IMR-90 (cell line): ENCODE measurements around the gene ASB9. TPM values are rescaled to one million over a fixed set of nuclear protein-coding genes. Genes with fewer than 3 reads are reported as not detected.

Experiments
- ATAC-seq: fragments of 200-7000 bp; cut with Tn5 transposase; 2 replicates; pipeline ENCODE4 v1.9.1; 2020; ENCODE audit warnings: low read depth, mild to moderate bottlenecking, moderate library complexity
- BruUV-seq: library from RNA; stranded (reverse); fragments of 400-500 nt; replicated peaks from 2 replicates; lab custom pipeline; 2021; lab: Mats Ljungman, UMichigan
- CTCF ChIA-PET: fragments of 300-600 bp; formaldehyde crosslinking; extraction: SDS; loops from one replicate; lab custom pipeline; 2021; ENCODE audit warnings: antibody characterized with exemption; lab: Yijun Ruan, JAX
- POLR2A ChIA-PET: fragments of 300-600 bp; sonication (Branson Sonifier 250); formaldehyde crosslinking; loops from one replicate; lab custom pipeline; 2022; ENCODE audit warnings: antibody characterized with exemption; ENCODE audit not compliant: unreplicated experiment; lab: Charles Lee
- DNase-seq: peaks from one replicate; pipeline ENCODE4 v3.0.0; 2013
- H2AFZ ChIP-seq: replicated peaks from 2 replicates; pipeline ENCODE3; 2013; ENCODE audit warnings: low read length, mild to moderate bottlenecking; ENCODE audit not compliant: poor library complexity
- H2AK5ac ChIP-seq: 2 replicates; pipeline ENCODE4 v1.6.1; 2013; ENCODE audit warnings: low read depth, low read length, inconsistent platforms
- H2AK9ac ChIP-seq: replicated peaks from 2 replicates; pipeline ENCODE3; 2013; ENCODE audit warnings: mild to moderate bottlenecking, low read depth, low read length, moderate library complexity; ENCODE audit not compliant: poor library complexity
- H2BK120ac ChIP-seq: 2 replicates; pipeline ENCODE4 v1.6.1; 2013; ENCODE audit warnings: low read depth, low read length, inconsistent platforms
- H2BK15ac ChIP-seq: 3 replicates; pipeline ENCODE4 v1.6.1; 2013; ENCODE audit warnings: low read depth, low read length, inconsistent platforms
- H2BK20ac ChIP-seq: 2 replicates; pipeline ENCODE4 v1.6.1; 2013; ENCODE audit warnings: low read depth, mild to moderate bottlenecking, inconsistent platforms, low read length, moderate library complexity
- H2BK5ac ChIP-seq: 2 replicates; pipeline ENCODE4 v1.6.1; 2013; ENCODE audit warnings: mild to moderate bottlenecking, low read depth, low read length, inconsistent platforms; ENCODE audit not compliant: poor library complexity, severe bottlenecking
- H3K14ac ChIP-seq: replicated peaks from 2 replicates; pipeline ENCODE4 v1.6.1; 2013; ENCODE audit warnings: low read depth, low read length, inconsistent platforms
- H3K18ac ChIP-seq: 2 replicates; pipeline ENCODE4 v1.6.1; 2013; ENCODE audit warnings: low read depth, low read length, control low read depth
- H3K23ac ChIP-seq: 2 replicates; pipeline ENCODE4 v1.6.1; 2013; ENCODE audit warnings: low read depth, low read length, inconsistent platforms
- H3K27ac ChIP-seq: 2 replicates; pipeline ENCODE4 v1.5.1; 2013; ENCODE audit warnings: mild to moderate bottlenecking, control low read depth, low read length; ENCODE audit not compliant: insufficient read depth
- H3K27me3 ChIP-seq: 2 replicates; pipeline ENCODE4 v1.6.1; 2013; ENCODE audit warnings: low read length; ENCODE audit not compliant: control insufficient read depth, insufficient read depth
- H3K36me3 ChIP-seq: 2 replicates; pipeline ENCODE4 v1.6.1; 2013; ENCODE audit warnings: low read length, mixed read lengths; ENCODE audit not compliant: control insufficient read depth, insufficient read depth
- H3K4ac ChIP-seq: 2 replicates; pipeline ENCODE4 v1.6.1; 2013; ENCODE audit warnings: low read depth, low read length, inconsistent platforms
- H3K4me1 ChIP-seq: 2 replicates; pipeline ENCODE4 v1.6.1; 2013; ENCODE audit warnings: low read length, mixed read lengths; ENCODE audit not compliant: control insufficient read depth, insufficient read depth
- H3K4me2 ChIP-seq: 2 replicates; pipeline ENCODE4 v1.6.1; 2013; ENCODE audit warnings: low read depth, mild to moderate bottlenecking, control low read depth, low read length, moderate library complexity
- H3K4me3 ChIP-seq: 2 replicates; pipeline ENCODE4 v1.5.1; 2013; ENCODE audit warnings: low read depth, mild to moderate bottlenecking, control low read depth, low read length, moderate library complexity; ENCODE audit not compliant: insufficient read depth
- H3K56ac ChIP-seq: 2 replicates; pipeline ENCODE4 v1.6.1; 2013; ENCODE audit warnings: low read length, inconsistent platforms; ENCODE audit not compliant: insufficient read depth; ENCODE audit errors: extremely low read depth
- H3K79me1 ChIP-seq, 2 experiments: 2 replicates each; pipeline ENCODE4 v1.6.1; 2013; ENCODE audit warnings: low read length in 2 of 2, inconsistent platforms in 1 of 2, low read depth in 1 of 2
- H3K9ac ChIP-seq: 2 replicates; pipeline ENCODE4 v1.6.1; 2013; ENCODE audit warnings: low read depth, low read length, control low read depth
- H3K9me1 ChIP-seq: 2 replicates; pipeline ENCODE4 v1.6.1; 2013; ENCODE audit warnings: low read length, inconsistent platforms; ENCODE audit not compliant: insufficient read depth
- H3K9me3 ChIP-seq: 2 replicates; pipeline ENCODE4 v1.6.1; 2013; ENCODE audit warnings: low read length; ENCODE audit not compliant: control insufficient read depth, insufficient read depth
- H4K20me1 ChIP-seq: 2 replicates; pipeline ENCODE4 v1.6.1; 2013; ENCODE audit warnings: low read length, inconsistent platforms; ENCODE audit not compliant: insufficient read depth
- H4K5ac ChIP-seq: 2 replicates; pipeline ENCODE4 v1.6.1; 2013; ENCODE audit warnings: mild to moderate bottlenecking, low read depth, low read length, control low read depth
- H4K8ac ChIP-seq, 2 experiments: 2 replicates each; pipeline ENCODE4 v1.6.1; 2013; ENCODE audit warnings: low read depth in 2 of 2, low read length in 2 of 2, control low read depth in 1 of 2, inconsistent platforms in 1 of 2
- H4K91ac ChIP-seq: 2 replicates; pipeline ENCODE4 v1.6.1; 2013; ENCODE audit warnings: low read depth, low read length, inconsistent platforms; ENCODE audit not compliant: insufficient read depth
- BHLHE40 ChIP-seq: fragments of 150-350 bp; IDR thresholded peaks from 2 replicates; pipeline ENCODE4 v1.6.1; 2016; ENCODE audit warnings: mild to moderate bottlenecking, low read depth, low read length
- CEBPB ChIP-seq: IDR thresholded peaks from 2 replicates; pipeline ENCODE4 v1.6.1; 2012; ENCODE audit warnings: low read depth, low read length, improper control_type of control experiment
- CHD1 ChIP-seq: IDR thresholded peaks from 2 replicates; pipeline ENCODE4 v1.6.1; 2012; ENCODE audit warnings: low read depth, low read length, improper control_type of control experiment
- CTCF ChIP-seq: conservative IDR thresholded peaks from 2 replicates; pipeline ENCODE4 v1.5.1; 2012; ENCODE audit warnings: mild to moderate bottlenecking, low read depth, low read length, improper control_type of control experiment
- ELK1 ChIP-seq: fragments of 150-350 bp; IDR thresholded peaks from 2 replicates; pipeline ENCODE4 v1.6.1; 2016; ENCODE audit warnings: low read depth, mild to moderate bottlenecking, low read length, moderate library complexity, borderline replicate concordance
- FOS ChIP-seq: fragments of 150-350 bp; IDR thresholded peaks from 2 replicates; pipeline ENCODE4 v1.6.1; 2016; ENCODE audit warnings: low read depth, low read length
- MAFK ChIP-seq: IDR thresholded peaks from 2 replicates; pipeline ENCODE4 v1.6.1; 2012; ENCODE audit warnings: low read depth, low read length, improper control_type of control experiment
- MAZ ChIP-seq: IDR thresholded peaks from 2 replicates; pipeline ENCODE4 v1.6.1; 2012; ENCODE audit warnings: low read depth, mild to moderate bottlenecking, low read length, improper control_type of control experiment, moderate library complexity, borderline replicate concordance
- MXI1 ChIP-seq: IDR thresholded peaks from 2 replicates; pipeline ENCODE4 v1.6.1; 2012; ENCODE audit warnings: low read depth, mild to moderate bottlenecking, low read length, moderate library complexity, borderline replicate concordance
- NFE2L2 ChIP-seq: fragments of 150-350 bp; IDR thresholded peaks from 2 replicates; pipeline ENCODE4 v1.6.1; 2016; ENCODE audit warnings: low read depth, mild to moderate bottlenecking, low read length
- POLR2A ChIP-seq: IDR thresholded peaks from 2 replicates; pipeline ENCODE4 v1.6.1; 2012; ENCODE audit warnings: mild to moderate bottlenecking, low read depth, low read length
- RCOR1 ChIP-seq: IDR thresholded peaks from 2 replicates; pipeline ENCODE4 v1.6.1; 2012; ENCODE audit warnings: mild to moderate bottlenecking, low read length, improper control_type of control experiment; ENCODE audit not compliant: insufficient replicate concordance
- RFX5 ChIP-seq: IDR thresholded peaks from 2 replicates; pipeline ENCODE4 v1.8.0; 2012; ENCODE audit warnings: low read depth, mild to moderate bottlenecking, low read length, moderate library complexity
- SMC3 ChIP-seq: fragments of 150-350 bp; IDR thresholded peaks from 2 replicates; pipeline ENCODE4 v1.6.1; 2016; ENCODE audit warnings: low read depth, mild to moderate bottlenecking, antibody characterized with exemption, low read length, moderate library complexity
- USF2 ChIP-seq: fragments of 150-350 bp; IDR thresholded peaks from 2 replicates; pipeline ENCODE4 v1.6.1; 2017; ENCODE audit warnings: mild to moderate bottlenecking, antibody characterized with exemption, low read length, low read depth
- WGBS, 2 experiments: methylation state at CpG; one replicate each; pipeline versions ENCODE4 v1.1.5 to v1.1.7; 2013; ENCODE audit warnings: missing lambda C conversion rate in 2 of 2; ENCODE audit not compliant: insufficient read length in 1 of 2; ENCODE audit errors: extremely low coverage in 2 of 2; 5-methylcytosine and 5-hydroxymethylcytosine counted together
- dilution Hi-C: fragments of 300-500 bp; cut with HindIII; formaldehyde crosslinking; loops from one replicate; pipeline ENCODE4 v1.14.3; 2018; ENCODE audit warnings: low sequenced_read_pairs; ENCODE audit not compliant: unreplicated experiment
- in situ Hi-C: fragments of 300-500 bp; cut with MboI; formaldehyde crosslinking; loops from 3 replicates; pipeline ENCODE4 v1.14.3; 2019; ENCODE audit warnings: low sequenced_read_pairs, inconsistent platforms, mixed read lengths
- intact Hi-C: fragments of 100-400 bp; cut with micrococcal nuclease; formaldehyde crosslinking; loops from 2 replicates; pipeline ENCODE4 v1.10.0; 2022
- polyA plus RNA-seq, 3 experiments: library from polyadenylated mRNA; depleted of rRNA; stranded (reverse); fragments of >200 nt; gene quantifications; 2 replicates each; pipeline ENCODE4 v1.2.3, GENCODE V29; 2012; ENCODE audit warnings: low replicate concordance in 1 of 3
- total RNA-seq: library from RNA; depleted of rRNA; stranded (reverse); fragments of >200 nt; gene quantifications from 2 replicates; pipeline ENCODE4 v1.2.3, GENCODE V29; 2012

Gene ASB9
- total and polyA plus RNA-seq, 2 of the 4 experiments (the other 2 are of a cell fraction) = 0.15 to 0.36 TPM

GRCh38 chrX:15319075-15319474 lies 49.2 kb upstream of the ASB9 start:
- Histone ChIP-seq H3K36me3 (no peaks in the 10 kb centered on the region), H3K79me1 (no peaks in the 10 kb centered on the region), H2BK5ac (no peak overlapping the region), H2AK9ac (no peak overlapping the region), H3K27me3 (no peaks in the 10 kb centered on the region), H2BK120ac (no peak overlapping the region), H4K8ac (no peak overlapping the region), H4K5ac (no peak overlapping the region), H4K20me1 (no peaks in the 10 kb centered on the region), H3K9me3 (no peaks in the 10 kb centered on the region), H3K4me3 (no peak overlapping the region), H3K4me2 (no peak overlapping the region), H2BK15ac (no peak overlapping the region), H3K23ac (no peak overlapping the region), H2BK20ac (no peak overlapping the region), H2AFZ (no peak overlapping the region), H3K14ac (no peak overlapping the region), H3K18ac (no peak overlapping the region), H3K9me1 (no peaks in the 10 kb centered on the region), H3K56ac (no peak overlapping the region), H3K4ac (no peak overlapping the region), H4K91ac (no peak overlapping the region), H3K27ac (no peak overlapping the region), H2AK5ac (no peak overlapping the region), H3K9ac (no peak overlapping the region), H3K4me1 (no peaks in the 10 kb centered on the region)
- intact Hi-C loops = no loop called here
- BruUV-seq = no TSS peak
- no peak for ATAC-seq
- ChIA-PET CTCF (no interaction called here), POLR2A (no interaction called here)
- TF ChIP-seq BHLHE40 = no peak
- TF ChIP-seq MXI1 = no peak
- TF ChIP-seq RCOR1 = no peak
- TF ChIP-seq USF2 = no peak
- TF ChIP-seq CTCF = no peak
- TF ChIP-seq CEBPB = no peak
- TF ChIP-seq CHD1 = no peak
- no peak for TF ChIP-seq MAZ
- TF ChIP-seq NFE2L2 = no peak
- no peak for TF ChIP-seq POLR2A
- no peak for TF ChIP-seq SMC3
- no peak for TF ChIP-seq MAFK
- TF ChIP-seq RFX5 = no peak
- no peak for TF ChIP-seq ELK1
- TF ChIP-seq FOS = no peak
- no peak for DNase-seq
- WGBS, 2 experiments = no CpG with 5 or more reads among the region's 4 CpGs
- in situ Hi-C loops = no loop called here
- dilution Hi-C loops = no loop called here
